ENCODE measurements around the gene DHX35. TPM values are rescaled to one million over a fixed set of nuclear protein-coding genes. Genes with fewer than 3 reads are reported as not detected.

Gene DHX35
- total and polyA plus RNA-seq, 8 donors = 2.2 to 6.8 (median 3.3) TPM

- Histone ChIP-seq H3K36me3 (peaks cover 0 to 25% (median 9%) of the 10 kb centered on the region in 3 donors), H3K27me3 (no peaks in the 10 kb centered on the region)
Measured at GRCh38 chr20:38997622-38998021, 35.5 kb downstream of the DHX35 start.

DNA sequence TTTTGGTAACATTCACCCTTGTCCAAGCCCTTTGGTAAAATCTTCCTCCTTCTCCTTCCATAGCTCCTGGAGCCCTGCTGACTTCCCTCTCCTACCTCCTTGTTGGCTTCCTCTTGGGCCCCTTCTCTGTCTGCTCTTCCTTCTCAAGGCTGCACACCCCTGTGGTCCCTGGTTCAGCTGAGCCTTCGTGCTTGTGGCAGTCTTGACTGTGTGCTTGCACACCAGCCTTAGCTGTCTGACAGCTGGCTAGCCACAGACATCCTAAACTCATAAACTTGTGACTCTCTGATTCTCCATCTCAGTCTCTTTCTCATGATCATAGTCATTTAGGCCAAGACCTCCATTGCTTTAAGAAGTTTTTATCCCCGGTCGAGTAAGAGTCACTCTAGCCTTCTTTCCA is 37.1 kb downstream of the DHX35 start:
- H3K36me3 ChIP-seq = peaks cover 3 to 33% (median 9%) of the 10 kb centered on the region in 3 donors

More at GRCh38 chr20:38997622-38998021, 35.5 kb downstream of the DHX35 start:
- intact Hi-C loops (cut with DNase I) = no loop called here
- FAIRE-seq (no peak), ATAC-seq (no peak), DNase-seq (no peak)
- H3K4me1 ChIP-seq = no peaks in the 10 kb centered on the region
- H3K4me3 ChIP-seq = no peak overlapping the region
- TF ChIP-seq, protein P1, sequence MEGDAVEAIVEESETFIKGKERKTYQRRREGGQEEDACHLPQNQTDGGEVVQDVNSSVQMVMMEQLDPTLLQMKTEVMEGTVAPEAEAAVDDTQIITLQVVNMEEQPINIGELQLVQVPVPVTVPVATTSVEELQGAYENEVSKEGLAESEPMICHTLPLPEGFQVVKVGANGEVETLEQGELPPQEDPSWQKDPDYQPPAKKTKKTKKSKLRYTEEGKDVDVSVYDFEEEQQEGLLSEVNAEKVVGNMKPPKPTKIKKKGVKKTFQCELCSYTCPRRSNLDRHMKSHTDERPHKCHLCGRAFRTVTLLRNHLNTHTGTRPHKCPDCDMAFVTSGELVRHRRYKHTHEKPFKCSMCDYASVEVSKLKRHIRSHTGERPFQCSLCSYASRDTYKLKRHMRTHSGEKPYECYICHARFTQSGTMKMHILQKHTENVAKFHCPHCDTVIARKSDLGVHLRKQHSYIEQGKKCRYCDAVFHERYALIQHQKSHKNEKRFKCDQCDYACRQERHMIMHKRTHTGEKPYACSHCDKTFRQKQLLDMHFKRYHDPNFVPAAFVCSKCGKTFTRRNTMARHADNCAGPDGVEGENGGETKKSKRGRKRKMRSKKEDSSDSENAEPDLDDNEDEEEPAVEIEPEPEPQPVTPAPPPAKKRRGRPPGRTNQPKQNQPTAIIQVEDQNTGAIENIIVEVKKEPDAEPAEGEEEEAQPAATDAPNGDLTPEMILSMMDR (IDR thresholded peaks at IDR 0.05) = no peak
- WGBS, 2 donors = 90 to 97% methylated on average over 8 of the region's 8 CpGs
- no peaks in the 10 kb centered on the region for H3K9me3 ChIP-seq
- H3K27ac ChIP-seq = no peak overlapping the region

GRCh38 chr20:38999965-39000910 is 38.1 kb downstream of the DHX35 start:
- TF ChIP-seq, protein P1 (IDR thresholded peaks at IDR 0.05) = no peak
- DNase-seq (no peak), ATAC-seq (no peak), FAIRE-seq (no peak)
- WGBS, 2 donors = 85 to 88% methylated on average over 6 of the region's 6 CpGs
- Histone ChIP-seq H3K4me1 (no peaks in the 10 kb centered on the region), H3K27ac (no peak overlapping the region), H3K4me3 (no peak overlapping the region), H3K27me3 (no peaks in the 10 kb centered on the region), H3K36me3 (peaks cover 3 to 33% (median 9%) of the 10 kb centered on the region in 3 donors), H3K9me3 (no peaks in the 10 kb centered on the region)
- intact Hi-C loops (cut with DNase I) = no loop called here

More for the DNA sequence above, 37.1 kb downstream of the DHX35 start:
- ATAC-seq (no peak), DNase-seq (no peak), FAIRE-seq (no peak)
- no peaks in the 10 kb centered on the region for H3K4me1 ChIP-seq
- H3K9me3 ChIP-seq = no peaks in the 10 kb centered on the region
- no peak overlapping the region for H3K27ac ChIP-seq
- 89 to 100% methylated on average over 3 of the region's 3 CpGs for WGBS, 2 donors
- intact Hi-C loops (cut with DNase I) = no loop called here
- no peaks in the 10 kb centered on the region for H3K27me3 ChIP-seq
- TF ChIP-seq, protein P1 (IDR thresholded peaks at IDR 0.05) = no peak
- no peak overlapping the region for H3K4me3 ChIP-seq

GRCh38 chr20:39004508-39004907 is 42.4 kb downstream of the DHX35 start:
- Histone ChIP-seq H3K36me3 (peaks cover 0 to 32% (median 3%) of the 10 kb centered on the region in 3 donors), H3K27ac (no peak overlapping the region), H3K4me1 (no peaks in the 10 kb centered on the region), H3K27me3 (no peaks in the 10 kb centered on the region), H3K4me3 (no peak overlapping the region), H3K9me3 (no peaks in the 10 kb centered on the region)
- DNase-seq (peak in 1 of 6 donors; percentile 4), FAIRE-seq (no peak), ATAC-seq (peak in 3 of 4 donors; percentile 34 to 55 (median 53))
- intact Hi-C loops (cut with DNase I) = no loop called here
- WGBS, 2 donors = 0 to 18% methylated on average over 1 of the region's 1 CpG
- TF ChIP-seq, protein P1 (IDR thresholded peaks at IDR 0.05) = no peak

GRCh38 chr20:39009348-39009747 is 47.2 kb downstream of the DHX35 start:
- 78 to 85% methylated on average over 1 of the region's 1 CpG for WGBS, 2 donors
- FAIRE-seq (no peak), ATAC-seq (no peak), DNase-seq (no peak)
- H3K36me3 ChIP-seq = peaks cover 0 to 28% (median 4%) of the 10 kb centered on the region in 3 donors
- no peaks in the 10 kb centered on the region for H3K4me1 ChIP-seq
- no peaks in the 10 kb centered on the region for H3K27me3 ChIP-seq
- no peaks in the 10 kb centered on the region for H3K9me3 ChIP-seq
- TF ChIP-seq, protein P1 (IDR thresholded peaks at IDR 0.05) = no peak
- H3K27ac ChIP-seq = no peak overlapping the region
- H3K4me3 ChIP-seq = no peak overlapping the region
- intact Hi-C loops (cut with DNase I) = no loop called here
